ENCODE data around the gene TICAM1.
"Not testable (repeated sequence)": the region's sequence is repeated elsewhere in the genome, so short reads cannot be mapped to it uniquely, and the experiment has no call there.

Gene TICAM1

DNA sequence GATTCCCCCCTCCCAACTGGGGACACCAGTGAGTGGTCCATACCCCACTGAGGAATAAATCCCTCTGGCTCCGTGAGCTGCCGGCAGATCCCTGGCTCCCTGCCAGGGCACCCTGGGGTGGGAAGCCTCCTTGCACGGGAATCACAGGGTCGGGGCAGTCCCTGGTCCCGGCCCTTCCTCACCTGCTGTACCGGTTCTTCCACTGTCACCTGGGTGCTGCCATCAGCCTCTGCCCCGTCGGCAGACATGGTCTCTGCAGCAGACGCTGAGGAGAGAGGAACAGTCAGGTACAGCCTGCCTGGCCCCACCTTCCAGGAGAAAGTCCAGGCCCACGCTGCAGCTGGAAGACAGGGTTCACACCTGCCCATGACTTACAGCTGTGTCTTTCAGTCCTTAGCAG lies 29.6 kb upstream of the TICAM1 start:
- DNase-seq, result no peak
- no peaks in the 10 kb centered on the region for H3K9me3 ChIP-seq (ENCODE audit: severe bottlenecking)
- no peak overlapping the region for H3K4me3 ChIP-seq (ENCODE audit: low read depth, low read length)
- TF ChIP-seq, protein P1, sequence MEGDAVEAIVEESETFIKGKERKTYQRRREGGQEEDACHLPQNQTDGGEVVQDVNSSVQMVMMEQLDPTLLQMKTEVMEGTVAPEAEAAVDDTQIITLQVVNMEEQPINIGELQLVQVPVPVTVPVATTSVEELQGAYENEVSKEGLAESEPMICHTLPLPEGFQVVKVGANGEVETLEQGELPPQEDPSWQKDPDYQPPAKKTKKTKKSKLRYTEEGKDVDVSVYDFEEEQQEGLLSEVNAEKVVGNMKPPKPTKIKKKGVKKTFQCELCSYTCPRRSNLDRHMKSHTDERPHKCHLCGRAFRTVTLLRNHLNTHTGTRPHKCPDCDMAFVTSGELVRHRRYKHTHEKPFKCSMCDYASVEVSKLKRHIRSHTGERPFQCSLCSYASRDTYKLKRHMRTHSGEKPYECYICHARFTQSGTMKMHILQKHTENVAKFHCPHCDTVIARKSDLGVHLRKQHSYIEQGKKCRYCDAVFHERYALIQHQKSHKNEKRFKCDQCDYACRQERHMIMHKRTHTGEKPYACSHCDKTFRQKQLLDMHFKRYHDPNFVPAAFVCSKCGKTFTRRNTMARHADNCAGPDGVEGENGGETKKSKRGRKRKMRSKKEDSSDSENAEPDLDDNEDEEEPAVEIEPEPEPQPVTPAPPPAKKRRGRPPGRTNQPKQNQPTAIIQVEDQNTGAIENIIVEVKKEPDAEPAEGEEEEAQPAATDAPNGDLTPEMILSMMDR (IDR thresholded peaks at IDR 0.05; ENCODE audit: low read depth, low read length), result no peak
- H3K27me3 ChIP-seq (ENCODE audit: insufficient read depth, low read depth, severe bottlenecking), result no peaks in the 10 kb centered on the region
- H3K27ac ChIP-seq, result no peak overlapping the region
- peaks cover 10% of the 10 kb centered on the region for H3K36me3 ChIP-seq

DNA sequence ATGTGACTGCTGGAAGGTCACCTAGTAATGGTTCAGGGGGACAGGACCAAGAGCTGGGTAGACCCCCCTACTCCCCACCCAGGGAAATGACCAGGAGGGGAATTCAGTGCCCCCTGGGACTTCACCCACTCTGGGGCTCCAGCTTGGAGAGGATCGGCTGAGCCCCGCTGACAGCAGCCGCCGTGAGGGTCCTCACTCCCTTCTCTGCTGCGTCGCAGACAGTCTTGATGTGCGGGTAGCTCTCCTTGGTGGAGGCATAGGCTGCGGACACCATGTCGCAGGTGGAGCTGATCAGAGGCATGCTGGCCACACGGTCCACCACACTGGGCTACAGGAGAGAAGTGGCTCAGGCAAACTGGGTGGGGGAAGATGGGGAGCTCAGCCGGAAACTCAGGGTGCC lies 28.2 kb upstream of the TICAM1 start:
- TF ChIP-seq, protein P1 (IDR thresholded peaks at IDR 0.05; ENCODE audit: low read depth, low read length), result no peak
- H3K27me3 ChIP-seq (ENCODE audit: insufficient read depth, low read depth, severe bottlenecking), result no peaks in the 10 kb centered on the region
- no peak for DNase-seq
- H3K4me3 ChIP-seq (ENCODE audit: low read depth, low read length), result no peak overlapping the region
- H3K36me3 ChIP-seq, result peaks cover 15% of the 10 kb centered on the region
- H3K27ac ChIP-seq, result no peak overlapping the region
- no peaks in the 10 kb centered on the region for H3K9me3 ChIP-seq (ENCODE audit: severe bottlenecking)

GRCh38 chr19:4856468-4856867 lies 25.0 kb upstream of the TICAM1 start:
- peaks cover 16% of the 10 kb centered on the region for H3K36me3 ChIP-seq
- H3K4me3 ChIP-seq (ENCODE audit: low read depth, low read length); H3K27me3 ChIP-seq (ENCODE audit: insufficient read depth, low read depth, severe bottlenecking); DNase-seq; H3K9me3 ChIP-seq (ENCODE audit: severe bottlenecking); H3K27ac ChIP-seq: not testable (repeated sequence)

DNA sequence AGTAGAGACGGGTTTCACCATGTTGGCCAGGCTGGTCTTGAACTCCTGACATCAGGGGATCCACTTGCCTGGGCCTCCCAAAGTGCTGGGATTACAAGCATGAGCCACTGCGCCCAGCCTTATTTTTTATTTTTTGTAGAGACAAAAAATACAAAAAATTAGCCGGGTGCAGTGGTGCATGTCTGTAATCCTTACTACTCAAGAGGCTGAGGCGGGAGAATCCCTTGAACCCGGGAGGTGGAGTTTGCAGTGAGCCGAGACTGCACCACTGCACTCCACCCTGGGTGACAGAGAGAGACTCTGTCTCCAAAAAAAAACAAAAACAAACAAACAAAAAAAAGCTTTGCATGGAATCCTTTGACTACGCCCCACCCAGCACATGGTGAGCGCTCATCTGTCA lies 22.0 kb upstream of the TICAM1 start:
- DNase-seq; H3K27ac ChIP-seq; H3K4me3 ChIP-seq (ENCODE audit: low read depth, low read length); H3K27me3 ChIP-seq (ENCODE audit: insufficient read depth, low read depth, severe bottlenecking); H3K9me3 ChIP-seq (ENCODE audit: severe bottlenecking): not testable (repeated sequence)
- H3K36me3 ChIP-seq, result peaks cover 20% of the 10 kb centered on the region

GRCh38 chr19:4852484-4852883 lies 21.0 kb upstream of the TICAM1 start:
- no peak overlapping the region for H3K4me3 ChIP-seq (ENCODE audit: low read depth, low read length)
- no peaks in the 10 kb centered on the region for H3K9me3 ChIP-seq (ENCODE audit: severe bottlenecking)
- H3K27ac ChIP-seq, result no peak overlapping the region
- H3K27me3 ChIP-seq (ENCODE audit: insufficient read depth, low read depth, severe bottlenecking), result no peaks in the 10 kb centered on the region
- DNase-seq, result no peak
- TF ChIP-seq, protein P1 (IDR thresholded peaks at IDR 0.05; ENCODE audit: low read depth, low read length), result no peak
- H3K36me3 ChIP-seq, result peaks cover 20% of the 10 kb centered on the region

- Histone ChIP-seq H3K27me3 (ENCODE audit: insufficient read depth, low read depth, severe bottlenecking) (no peaks in the 10 kb centered on the region), H3K4me3 (ENCODE audit: low read depth, low read length) (no peak overlapping the region), H3K9me3 (ENCODE audit: severe bottlenecking) (no peaks in the 10 kb centered on the region), H3K36me3 (peaks cover 15% of the 10 kb centered on the region), H3K27ac (no peak overlapping the region)
- peak; percentile 82 for DNase-seq
- TF ChIP-seq, protein P1 (IDR thresholded peaks at IDR 0.05; ENCODE audit: low read depth, low read length), result peak; percentile 94
Observed at GRCh38 chr19:4851551-4852290, 20.2 kb upstream of the TICAM1 start.

DNA sequence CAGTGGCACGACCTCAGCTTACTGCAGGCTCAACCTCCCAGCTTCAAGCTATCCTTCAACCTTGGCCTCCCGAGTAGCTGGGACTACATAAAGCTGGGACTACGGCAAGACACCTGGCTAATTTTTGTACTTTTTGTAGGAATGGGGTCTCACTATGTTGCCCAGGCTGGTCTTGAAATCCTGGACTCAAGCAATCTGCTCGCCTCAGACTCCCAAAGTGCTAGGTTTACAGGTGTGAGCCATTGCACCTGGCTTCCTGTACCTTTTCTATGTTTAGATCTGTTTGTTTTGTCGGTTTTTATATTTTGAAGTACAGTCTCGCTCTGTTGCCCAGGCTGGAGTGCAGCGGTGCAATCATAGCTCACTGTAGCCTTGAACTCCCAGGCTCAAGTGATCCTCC lies 17.5 kb upstream of the TICAM1 start:
- DNase-seq, result no peak
- TF ChIP-seq, protein P1 (IDR thresholded peaks at IDR 0.05; ENCODE audit: low read depth, low read length), result no peak
- no peak overlapping the region for H3K4me3 ChIP-seq (ENCODE audit: low read depth, low read length)
- peaks cover 22% of the 10 kb centered on the region for H3K36me3 ChIP-seq
- no peaks in the 10 kb centered on the region for H3K9me3 ChIP-seq (ENCODE audit: severe bottlenecking)
- no peaks in the 10 kb centered on the region for H3K27me3 ChIP-seq (ENCODE audit: insufficient read depth, low read depth, severe bottlenecking)
- H3K27ac ChIP-seq, result no peak overlapping the region

All from WERI-Rb-1 (cell line).